Measurements from ENCODE around the gene SPATS2. TPM values are rescaled to one million over a fixed set of nuclear protein-coding genes. Genes with fewer than 3 reads are reported as not detected.

SPATS2 gene
- total RNA-seq, 1 donor from 2014 or later, result 46.3 TPM

DNA sequence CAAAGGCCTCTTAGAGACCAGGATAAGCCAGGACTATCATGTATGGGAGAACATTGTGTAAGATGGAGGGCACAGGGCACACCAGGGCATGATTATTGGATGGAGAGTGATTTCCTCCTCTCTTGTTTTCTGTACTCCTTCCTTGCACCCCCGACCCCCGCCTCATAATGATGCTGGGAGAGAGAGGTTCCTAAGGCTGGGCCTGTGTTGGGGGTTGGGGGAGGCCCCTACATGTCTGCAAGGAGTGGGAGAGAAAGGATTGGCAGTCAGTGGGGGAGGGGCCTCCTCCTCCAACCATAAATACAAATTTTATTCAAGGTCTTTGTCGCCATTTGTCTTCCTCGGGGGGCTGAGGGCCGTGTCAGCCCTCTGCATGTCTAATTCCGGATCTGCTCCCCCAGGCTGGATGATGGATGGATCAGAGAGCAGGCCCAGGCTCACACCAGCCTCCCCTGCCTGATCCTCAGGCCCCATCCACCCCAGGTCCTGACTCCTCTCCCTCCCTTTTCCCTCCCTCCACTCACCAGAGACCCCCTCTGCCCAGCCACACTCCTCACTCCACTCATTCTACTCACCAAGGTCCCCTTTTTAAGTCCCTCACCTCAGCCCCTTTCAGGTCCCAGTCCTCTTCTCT is 28.3 kb upstream of the SPATS2 start:
- Histone ChIP-seq H3K4me3 (ENCODE audit: insufficient read depth, low read depth, low read length) (no peak overlapping the region), H3K9me3 (ENCODE audit: insufficient read depth, low read depth, low read length) (peaks cover 3% of the 10 kb centered on the region), H4K20me1 (ENCODE audit: insufficient read depth, low read length) (no peaks in the 10 kb centered on the region), H3K9ac (ENCODE audit: low read length) (no peak overlapping the region), H3K4me2 (ENCODE audit: low read length) (no peak overlapping the region), H3K79me2 (ENCODE audit: insufficient read depth, low read length) (no peaks in the 10 kb centered on the region), H3K27me3 (ENCODE audit: insufficient read depth, low read length) (peaks cover 82% of the 10 kb centered on the region), H3K36me3 (ENCODE audit: insufficient read depth, low read length) (no peaks in the 10 kb centered on the region), H3K27ac (ENCODE audit: low read depth, low read length) (no peak overlapping the region), H2AFZ (ENCODE audit: low read depth, low read length) (no peak overlapping the region), H3K4me1 (ENCODE audit: insufficient read depth, low read length) (peaks cover 13% of the 10 kb centered on the region)
- peaks cover 85% of the 10 kb centered on the region for H3K27me3 Mint-ChIP-seq (ENCODE audit: low read depth, unreplicated experiment)
- no peak overlapping the region for H3K27ac Mint-ChIP-seq (ENCODE audit: unreplicated experiment)
- FAIRE-seq (no peak), DNase-seq (ENCODE audit: low read depth) (no peak)
- TF ChIP-seq, protein P1, sequence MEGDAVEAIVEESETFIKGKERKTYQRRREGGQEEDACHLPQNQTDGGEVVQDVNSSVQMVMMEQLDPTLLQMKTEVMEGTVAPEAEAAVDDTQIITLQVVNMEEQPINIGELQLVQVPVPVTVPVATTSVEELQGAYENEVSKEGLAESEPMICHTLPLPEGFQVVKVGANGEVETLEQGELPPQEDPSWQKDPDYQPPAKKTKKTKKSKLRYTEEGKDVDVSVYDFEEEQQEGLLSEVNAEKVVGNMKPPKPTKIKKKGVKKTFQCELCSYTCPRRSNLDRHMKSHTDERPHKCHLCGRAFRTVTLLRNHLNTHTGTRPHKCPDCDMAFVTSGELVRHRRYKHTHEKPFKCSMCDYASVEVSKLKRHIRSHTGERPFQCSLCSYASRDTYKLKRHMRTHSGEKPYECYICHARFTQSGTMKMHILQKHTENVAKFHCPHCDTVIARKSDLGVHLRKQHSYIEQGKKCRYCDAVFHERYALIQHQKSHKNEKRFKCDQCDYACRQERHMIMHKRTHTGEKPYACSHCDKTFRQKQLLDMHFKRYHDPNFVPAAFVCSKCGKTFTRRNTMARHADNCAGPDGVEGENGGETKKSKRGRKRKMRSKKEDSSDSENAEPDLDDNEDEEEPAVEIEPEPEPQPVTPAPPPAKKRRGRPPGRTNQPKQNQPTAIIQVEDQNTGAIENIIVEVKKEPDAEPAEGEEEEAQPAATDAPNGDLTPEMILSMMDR (IDR thresholded peaks at IDR 0.05; ENCODE audit: insufficient read depth, low read depth, low read length), result no peak
- TF ChIP-seq EZH2 (IDR thresholded peaks at IDR 0.05; ENCODE audit: insufficient read depth, low read length), result no peak
- peaks cover 12% of the 10 kb centered on the region for H3K9me3 Mint-ChIP-seq (ENCODE audit: unreplicated experiment)
- peaks cover 3% of the 10 kb centered on the region for H3K4me1 Mint-ChIP-seq (ENCODE audit: low read depth, unreplicated experiment)
- no peak overlapping the region for H3K4me3 Mint-ChIP-seq (ENCODE audit: unreplicated experiment)
- peaks cover 9% of the 10 kb centered on the region for H3K36me3 Mint-ChIP-seq (ENCODE audit: low read depth, unreplicated experiment)

DNA sequence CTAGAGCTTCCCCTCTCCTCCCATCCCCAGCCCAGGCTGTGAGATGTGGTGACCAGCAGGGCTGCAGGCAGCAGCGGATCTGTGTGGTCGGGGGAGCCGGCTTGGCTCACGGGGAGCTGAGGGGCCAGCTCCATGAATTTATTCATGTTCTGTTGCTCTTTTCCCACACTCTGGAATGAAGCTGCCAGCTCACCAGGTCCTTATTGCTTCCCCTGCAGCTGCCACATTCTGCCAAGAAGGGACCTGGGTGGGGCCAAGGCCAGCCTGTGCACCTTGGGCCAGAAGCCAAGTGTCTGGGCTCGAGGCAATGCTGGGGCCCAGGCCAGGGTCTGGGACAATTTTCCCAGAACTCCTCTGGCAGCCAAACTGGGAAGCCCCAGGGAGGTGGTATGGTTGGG is 27.8 kb upstream of the SPATS2 start:
- Mint-ChIP-seq H3K27me3 (ENCODE audit: low read depth, unreplicated experiment) (peaks cover 86% of the 10 kb centered on the region), H3K4me3 (ENCODE audit: unreplicated experiment) (no peak overlapping the region), H3K9me3 (ENCODE audit: unreplicated experiment) (peaks cover 12% of the 10 kb centered on the region), H3K27ac (ENCODE audit: unreplicated experiment) (no peak overlapping the region), H3K4me1 (ENCODE audit: low read depth, unreplicated experiment) (peaks cover 3% of the 10 kb centered on the region), H3K36me3 (ENCODE audit: low read depth, unreplicated experiment) (peaks cover 9% of the 10 kb centered on the region)
- H3K4me1 ChIP-seq (ENCODE audit: insufficient read depth, low read length), result peaks cover 13% of the 10 kb centered on the region
- H3K4me2 ChIP-seq (ENCODE audit: low read length), result no peak overlapping the region
- no peak for FAIRE-seq
- no peak overlapping the region for H3K9ac ChIP-seq (ENCODE audit: low read length)
- no peak overlapping the region for H3K4me3 ChIP-seq (ENCODE audit: insufficient read depth, low read depth, low read length)
- no peaks in the 10 kb centered on the region for H4K20me1 ChIP-seq (ENCODE audit: insufficient read depth, low read length)
- H3K79me2 ChIP-seq (ENCODE audit: insufficient read depth, low read length), result no peaks in the 10 kb centered on the region
- no peak for DNase-seq (ENCODE audit: low read depth)
- no peak overlapping the region for H2AFZ ChIP-seq (ENCODE audit: low read depth, low read length)
- H3K27me3 ChIP-seq (ENCODE audit: insufficient read depth, low read length), result peaks cover 82% of the 10 kb centered on the region
- H3K27ac ChIP-seq (ENCODE audit: low read depth, low read length), result no peak overlapping the region
- peaks cover 3% of the 10 kb centered on the region for H3K9me3 ChIP-seq (ENCODE audit: insufficient read depth, low read depth, low read length)
- no peak for TF ChIP-seq EZH2 (IDR thresholded peaks at IDR 0.05; ENCODE audit: insufficient read depth, low read length)
- TF ChIP-seq, protein P1 (IDR thresholded peaks at IDR 0.05; ENCODE audit: insufficient read depth, low read depth, low read length), result no peak
- H3K36me3 ChIP-seq (ENCODE audit: insufficient read depth, low read length), result no peaks in the 10 kb centered on the region
